NB4 (cell line): ENCODE data around the gene RNF8.

Experiments used
- DNase-seq: peaks from one replicate; pipeline ENCODE4 v3.0.0; 2010; ENCODE audit warnings: low read depth
- H3K4me3 ChIP-seq: one replicate; pipeline ENCODE4 v1.5.1; 2011; ENCODE audit warnings: mild to moderate bottlenecking, low read depth, low read length, moderate library complexity
- MYC ChIP-seq: IDR thresholded peaks from 2 replicates; pipeline ENCODE4 v1.6.1; 2011; ENCODE audit warnings: low read depth, low read length
- POLR2A ChIP-seq: IDR thresholded peaks from 2 replicates; pipeline ENCODE4 v1.6.1; 2011; ENCODE audit warnings: mild to moderate bottlenecking; ENCODE audit not compliant: insufficient read length; ENCODE audit errors: extremely low read depth
- TF ChIP-seq, protein P1 (sequence below): IDR thresholded peaks from one replicate; pipeline ENCODE4 v1.5.1; 2012; ENCODE audit warnings: low read depth, low read length
- TF ChIP-seq, protein P2 (sequence below): IDR thresholded peaks from 2 replicates; pipeline ENCODE4 v1.6.1; 2011; ENCODE audit warnings: low read depth, low read length

Gene RNF8

DNA sequence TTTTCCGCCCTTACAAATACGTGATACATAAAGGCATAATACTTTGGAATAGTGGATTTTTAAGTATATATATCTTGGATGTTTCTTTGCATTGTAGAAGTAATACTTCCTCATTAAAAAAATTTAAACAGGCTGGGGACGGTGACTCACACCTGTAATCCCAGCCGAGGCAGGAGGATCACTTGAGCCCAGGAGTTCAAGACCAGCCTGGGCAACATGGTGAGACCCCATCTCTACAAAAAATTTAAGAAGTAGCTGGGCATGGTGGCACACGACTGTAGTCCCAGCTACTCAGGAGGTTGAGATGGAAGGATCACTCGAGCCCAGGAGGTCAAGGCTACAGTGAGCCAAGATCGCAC is 38.6 kb upstream of the RNF8 start:
- TF ChIP-seq, protein P1, sequence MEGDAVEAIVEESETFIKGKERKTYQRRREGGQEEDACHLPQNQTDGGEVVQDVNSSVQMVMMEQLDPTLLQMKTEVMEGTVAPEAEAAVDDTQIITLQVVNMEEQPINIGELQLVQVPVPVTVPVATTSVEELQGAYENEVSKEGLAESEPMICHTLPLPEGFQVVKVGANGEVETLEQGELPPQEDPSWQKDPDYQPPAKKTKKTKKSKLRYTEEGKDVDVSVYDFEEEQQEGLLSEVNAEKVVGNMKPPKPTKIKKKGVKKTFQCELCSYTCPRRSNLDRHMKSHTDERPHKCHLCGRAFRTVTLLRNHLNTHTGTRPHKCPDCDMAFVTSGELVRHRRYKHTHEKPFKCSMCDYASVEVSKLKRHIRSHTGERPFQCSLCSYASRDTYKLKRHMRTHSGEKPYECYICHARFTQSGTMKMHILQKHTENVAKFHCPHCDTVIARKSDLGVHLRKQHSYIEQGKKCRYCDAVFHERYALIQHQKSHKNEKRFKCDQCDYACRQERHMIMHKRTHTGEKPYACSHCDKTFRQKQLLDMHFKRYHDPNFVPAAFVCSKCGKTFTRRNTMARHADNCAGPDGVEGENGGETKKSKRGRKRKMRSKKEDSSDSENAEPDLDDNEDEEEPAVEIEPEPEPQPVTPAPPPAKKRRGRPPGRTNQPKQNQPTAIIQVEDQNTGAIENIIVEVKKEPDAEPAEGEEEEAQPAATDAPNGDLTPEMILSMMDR: no peak
- TF ChIP-seq POLR2A (no peak), MYC (no peak)
- TF ChIP-seq, protein P2, sequence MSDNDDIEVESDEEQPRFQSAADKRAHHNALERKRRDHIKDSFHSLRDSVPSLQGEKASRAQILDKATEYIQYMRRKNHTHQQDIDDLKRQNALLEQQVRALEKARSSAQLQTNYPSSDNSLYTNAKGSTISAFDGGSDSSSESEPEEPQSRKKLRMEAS: no peak
- no peak overlapping the region for H3K4me3 ChIP-seq
- DNase-seq: no peak

DNA sequence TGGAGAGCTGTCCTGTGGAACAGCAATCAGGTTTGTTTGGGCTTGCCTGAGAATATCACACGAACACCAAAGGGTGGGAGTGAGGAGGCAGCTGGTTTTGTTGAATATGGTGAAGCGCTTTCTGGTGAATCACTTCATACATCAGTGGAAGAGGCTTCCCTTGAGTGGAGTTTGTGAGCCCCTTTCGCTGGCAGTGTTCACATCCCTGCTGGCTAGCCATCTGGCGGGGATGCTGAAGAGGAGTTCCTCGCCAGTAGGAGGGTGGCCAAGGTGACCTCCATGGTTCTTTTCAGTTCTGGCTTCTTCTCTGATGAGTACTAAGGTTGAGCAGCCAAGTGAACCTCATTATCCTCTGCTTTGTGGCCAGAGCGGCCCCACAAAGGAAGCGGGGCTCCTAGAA is 37.7 kb upstream of the RNF8 start:
- no peak overlapping the region for H3K4me3 ChIP-seq
- no peak for DNase-seq
- no peak for TF ChIP-seq MYC
- TF ChIP-seq, protein P1: no peak
- TF ChIP-seq, protein P2: no peak
- no peak for TF ChIP-seq POLR2A

DNA sequence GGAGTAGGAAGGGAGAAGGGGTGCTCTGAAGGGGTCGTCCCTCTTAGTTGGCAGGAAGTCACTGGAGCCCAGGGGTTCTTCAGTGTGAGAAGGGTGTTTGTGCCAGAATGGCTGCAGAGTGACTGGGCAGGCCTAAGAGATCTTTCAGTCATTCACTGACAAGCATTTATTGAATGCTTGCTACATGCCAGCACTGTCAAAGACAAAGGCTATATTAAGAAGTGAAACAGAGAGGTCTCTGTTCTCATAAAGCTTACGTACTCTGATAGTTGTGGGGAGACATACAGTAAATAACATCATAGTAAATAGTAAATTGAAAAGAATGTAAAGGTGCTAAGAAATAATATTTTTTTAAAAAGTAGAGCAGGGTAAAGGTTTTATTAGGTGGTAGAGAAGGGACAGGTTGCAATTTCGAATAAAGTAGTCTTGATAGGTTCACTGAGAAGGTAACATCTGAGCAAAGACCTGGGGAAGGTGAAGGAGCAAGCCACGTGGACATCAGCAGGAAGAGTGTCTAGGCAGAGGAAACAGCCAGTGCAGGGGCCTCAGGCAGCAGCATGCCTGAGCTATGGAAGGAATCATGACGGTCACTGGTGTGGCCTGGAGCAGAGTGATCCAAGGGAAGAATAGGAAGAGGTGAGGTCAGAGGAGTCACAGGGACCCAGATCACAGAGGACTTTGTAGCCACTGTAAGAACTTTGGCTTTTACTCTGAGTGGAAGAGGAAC is 36.3 kb upstream of the RNF8 start:
- TF ChIP-seq, protein P2: no peak
- TF ChIP-seq, protein P1: no peak
- TF ChIP-seq MYC (no peak), POLR2A (no peak)
- no peak for DNase-seq
- H3K4me3 ChIP-seq: no peak overlapping the region

DNA sequence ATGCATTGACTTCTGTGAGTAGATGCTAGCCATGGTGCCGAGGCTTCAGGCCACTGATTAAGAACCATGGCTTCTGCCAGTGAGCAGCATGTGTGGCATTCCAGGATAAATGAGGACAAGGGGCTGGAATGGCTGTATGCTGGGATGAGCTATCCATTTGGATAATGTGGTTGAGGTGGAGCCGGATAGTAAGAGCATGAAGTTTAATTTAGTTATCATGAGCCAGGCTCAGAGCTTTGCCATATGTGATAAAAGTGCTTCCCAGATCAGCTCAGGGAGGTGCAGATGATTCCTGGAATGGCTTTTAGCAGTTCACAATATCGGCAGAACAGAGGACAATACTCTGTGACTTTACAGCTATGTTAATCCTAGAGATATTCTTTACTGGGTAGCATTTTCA is 34.6 kb upstream of the RNF8 start:
- TF ChIP-seq, protein P2: no peak
- TF ChIP-seq, protein P1: no peak
- TF ChIP-seq MYC: no peak
- TF ChIP-seq POLR2A: no peak
- DNase-seq: no peak
- no peak overlapping the region for H3K4me3 ChIP-seq

DNA sequence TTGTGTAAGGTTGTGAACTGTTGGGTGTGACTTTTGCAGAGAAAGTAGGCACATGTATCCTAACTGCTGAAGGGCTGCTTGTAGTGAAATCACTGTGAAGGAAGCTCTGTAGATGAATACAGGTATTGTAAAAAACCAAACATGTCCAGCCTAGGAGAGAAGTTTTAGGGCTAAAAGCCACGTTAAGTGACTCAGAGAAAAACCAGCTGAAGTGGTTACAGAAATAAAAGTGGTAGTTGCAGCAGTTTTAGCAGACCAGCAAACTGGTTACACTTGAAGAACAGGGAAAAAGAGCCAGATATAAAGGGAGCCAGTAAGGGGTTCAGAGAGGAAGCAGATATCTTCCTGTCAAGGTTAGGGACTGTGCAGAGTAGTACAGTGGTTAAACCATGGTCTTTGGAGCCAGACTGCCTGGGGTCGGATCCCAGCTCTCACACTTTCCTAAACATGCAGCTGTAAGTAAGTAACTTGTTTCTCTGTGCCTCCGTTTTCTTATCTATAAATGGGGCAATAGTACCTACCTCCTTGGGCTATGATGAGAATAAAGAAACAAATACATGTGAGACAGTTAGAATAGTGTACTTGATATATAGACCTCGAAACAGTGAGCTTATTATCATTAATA is 33.8 kb upstream of the RNF8 start:
- no peak for DNase-seq
- TF ChIP-seq POLR2A (no peak), MYC (no peak)
- TF ChIP-seq, protein P1: no peak
- TF ChIP-seq, protein P2: no peak
- no peak overlapping the region for H3K4me3 ChIP-seq
